ENCODE data around the gene SLC22A31. TPM values are rescaled to one million over a fixed set of nuclear protein-coding genes. Genes with fewer than 3 reads are reported as not detected.

The SLC22A31 gene
- total RNA-seq, 6 donors from 2014 or later: 71.0 to 320 (median 174) TPM

DNA sequence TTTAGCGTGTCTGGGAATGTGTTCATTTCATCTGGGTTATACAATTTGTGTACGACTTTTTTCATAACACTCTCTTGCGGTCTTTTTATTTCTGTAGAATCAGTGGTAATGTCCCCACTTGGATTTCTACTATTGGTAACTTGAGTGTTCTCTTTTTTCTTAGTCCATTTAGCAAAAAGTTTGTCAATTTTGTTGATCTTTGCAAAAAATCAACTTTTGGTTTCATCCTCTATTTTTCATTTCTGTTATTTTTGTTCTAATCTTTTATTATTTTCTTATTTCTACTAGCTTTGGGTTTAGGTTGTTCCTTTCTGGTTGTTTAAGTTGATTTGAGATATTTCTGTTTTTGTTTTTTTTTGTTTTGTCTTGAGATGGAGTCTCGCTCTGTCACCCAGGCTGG, 7.7 kb upstream of the SLC22A31 start:
- DNase-seq (no peak), ATAC-seq (ENCODE audit: low FRiP score in 2 of 2) (no peak)
- H3K27ac ChIP-seq: no peak overlapping the region
- no peaks in the 10 kb centered on the region for H3K4me1 ChIP-seq
- WGBS, 2 donors: 92 to 94% methylated on average over 4 of the region's 4 CpGs
- no peaks in the 10 kb centered on the region for H3K9me3 ChIP-seq
- TF ChIP-seq, protein P1, sequence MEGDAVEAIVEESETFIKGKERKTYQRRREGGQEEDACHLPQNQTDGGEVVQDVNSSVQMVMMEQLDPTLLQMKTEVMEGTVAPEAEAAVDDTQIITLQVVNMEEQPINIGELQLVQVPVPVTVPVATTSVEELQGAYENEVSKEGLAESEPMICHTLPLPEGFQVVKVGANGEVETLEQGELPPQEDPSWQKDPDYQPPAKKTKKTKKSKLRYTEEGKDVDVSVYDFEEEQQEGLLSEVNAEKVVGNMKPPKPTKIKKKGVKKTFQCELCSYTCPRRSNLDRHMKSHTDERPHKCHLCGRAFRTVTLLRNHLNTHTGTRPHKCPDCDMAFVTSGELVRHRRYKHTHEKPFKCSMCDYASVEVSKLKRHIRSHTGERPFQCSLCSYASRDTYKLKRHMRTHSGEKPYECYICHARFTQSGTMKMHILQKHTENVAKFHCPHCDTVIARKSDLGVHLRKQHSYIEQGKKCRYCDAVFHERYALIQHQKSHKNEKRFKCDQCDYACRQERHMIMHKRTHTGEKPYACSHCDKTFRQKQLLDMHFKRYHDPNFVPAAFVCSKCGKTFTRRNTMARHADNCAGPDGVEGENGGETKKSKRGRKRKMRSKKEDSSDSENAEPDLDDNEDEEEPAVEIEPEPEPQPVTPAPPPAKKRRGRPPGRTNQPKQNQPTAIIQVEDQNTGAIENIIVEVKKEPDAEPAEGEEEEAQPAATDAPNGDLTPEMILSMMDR (IDR thresholded peaks at IDR 0.05): no peak
- TF ChIP-seq POLR2AphosphoS5 (IDR thresholded peaks at IDR 0.05): no peak
- TF ChIP-seq EP300 (IDR thresholded peaks at IDR 0.05): no peak
- TF ChIP-seq POLR2A (IDR thresholded peaks at IDR 0.05): no peak
- H3K4me3 ChIP-seq: no peak overlapping the region
- H3K36me3 ChIP-seq: no peaks in the 10 kb centered on the region
- H3K27me3 ChIP-seq: peaks cover 0 to 4% (median 0%) of the 10 kb centered on the region in 4 donors

DNA sequence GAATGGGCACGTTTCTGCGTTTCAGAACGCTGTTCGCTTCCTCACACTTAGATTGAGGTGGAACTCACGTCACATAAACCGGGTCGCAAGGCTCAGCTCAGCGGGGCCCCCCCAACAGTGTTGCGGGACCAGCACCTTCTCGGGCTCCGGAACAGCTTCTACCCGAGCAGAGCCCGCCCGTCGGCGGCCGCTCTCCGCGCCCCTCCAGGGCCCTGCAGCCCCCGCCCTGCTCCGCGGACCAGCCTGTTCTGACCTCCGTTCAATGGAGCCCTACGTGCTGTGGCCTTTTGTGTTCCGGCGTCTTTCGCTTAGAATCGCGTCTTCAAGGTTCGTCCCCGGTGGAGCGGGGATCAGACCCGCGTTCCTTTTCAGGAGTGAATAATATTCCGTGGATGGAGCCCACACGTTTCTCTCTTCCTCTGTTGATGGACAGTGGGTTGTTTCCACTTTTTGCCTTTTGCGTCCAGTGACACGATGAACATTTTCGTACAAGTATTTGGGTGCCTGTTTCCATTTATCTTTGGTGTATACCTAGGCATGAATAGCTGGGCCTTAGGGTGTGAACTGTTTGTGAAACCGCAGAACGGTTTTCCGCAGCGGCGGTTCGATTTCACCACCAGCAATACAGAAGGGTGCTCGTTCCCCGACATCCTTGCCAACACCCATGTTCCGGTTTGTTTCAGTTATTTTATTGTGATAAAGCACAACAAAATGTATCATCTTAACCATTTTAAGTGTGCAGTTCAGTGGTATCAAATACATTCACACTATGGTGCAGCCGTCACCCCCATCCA, 2.3 kb upstream of the SLC22A31 start:
- TF ChIP-seq, protein P1 (IDR thresholded peaks at IDR 0.05): no peak
- TF ChIP-seq POLR2AphosphoS5 (IDR thresholded peaks at IDR 0.05) (no peak), POLR2A (IDR thresholded peaks at IDR 0.05) (no peak), EP300 (IDR thresholded peaks at IDR 0.05) (no peak)
- DNase-seq (peak in 1 of 2 donors; percentile 79), ATAC-seq (ENCODE audit: low FRiP score in 2 of 2) (no peak)
- Histone ChIP-seq H3K9me3 (no peaks in the 10 kb centered on the region), H3K27ac (no peak overlapping the region), H3K4me3 (peak overlapping the region in 3 of 4 donors; percentile 57 to 63 (median 61)), H3K36me3 (no peaks in the 10 kb centered on the region), H3K4me1 (peaks cover 18 to 34% (median 25%) of the 10 kb centered on the region in 4 donors), H3K27me3 (peaks cover 0 to 35% (median 11%) of the 10 kb centered on the region in 4 donors)
- 53 to 56% methylated on average over 47 to 49 of the region's 49 CpGs for WGBS, 2 donors

DNA sequence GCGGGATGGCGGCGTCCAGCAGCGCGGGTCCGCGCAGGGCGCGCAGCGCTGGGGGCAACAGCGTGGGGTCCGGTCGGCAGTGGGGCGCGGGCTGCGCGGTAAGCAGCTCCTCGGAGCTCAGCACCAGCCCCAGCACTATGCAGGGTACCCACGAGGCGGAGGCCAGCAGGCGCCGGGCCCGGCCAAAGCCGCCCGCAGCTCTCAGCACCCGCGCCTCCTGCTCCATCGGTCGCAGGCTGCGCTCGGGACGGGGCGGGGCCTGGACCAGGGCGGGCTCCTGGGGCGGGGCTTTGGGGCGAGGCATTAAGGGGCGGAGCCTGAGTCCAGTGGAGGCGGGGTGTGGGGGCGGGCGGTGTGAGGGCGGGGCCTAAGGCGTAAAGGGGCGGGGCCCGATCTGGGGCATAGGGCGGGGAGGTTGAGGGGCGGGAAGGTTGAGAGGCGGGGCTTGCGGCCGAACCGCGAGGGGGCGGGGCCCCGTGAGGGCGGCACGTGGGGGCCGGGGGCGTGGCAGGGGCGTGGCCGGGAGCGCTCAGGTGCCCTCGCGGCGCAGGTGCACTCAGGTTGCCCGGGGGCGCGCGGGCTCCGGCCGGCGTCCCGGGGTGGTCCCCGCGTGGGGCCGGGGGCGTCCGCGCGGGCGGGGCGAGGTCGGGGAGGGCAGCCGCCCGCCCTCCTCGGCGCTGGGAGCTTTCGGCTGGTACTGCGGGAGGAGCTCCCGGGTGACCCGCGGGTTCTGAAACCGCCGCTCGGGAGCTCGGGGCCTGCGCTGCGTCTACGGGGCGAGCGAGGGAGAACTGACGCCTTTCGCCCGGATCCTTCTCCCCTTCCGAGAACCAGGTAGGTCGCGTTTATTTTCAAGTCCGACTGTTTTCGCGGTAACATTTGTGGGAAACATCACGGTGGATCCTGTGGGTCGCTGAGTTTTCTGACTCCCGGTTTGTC, 1.4 kb upstream of the SLC22A31 start:
- TF ChIP-seq EP300 (IDR thresholded peaks at IDR 0.05): no peak
- peak in 2 of 4 donors; percentile 73 to 76 for TF ChIP-seq POLR2A (IDR thresholded peaks at IDR 0.05)
- Histone ChIP-seq H3K36me3 (no peaks in the 10 kb centered on the region), H3K4me3 (peak overlapping the region in 3 of 4 donors; percentile 57 to 63 (median 61)), H3K4me1 (peaks cover 18 to 34% (median 25%) of the 10 kb centered on the region in 4 donors), H3K9me3 (no peaks in the 10 kb centered on the region), H3K27ac (peak overlapping the region in 3 of 4 donors; percentile 68 to 77 (median 77)), H3K27me3 (peaks cover 0 to 35% (median 11%) of the 10 kb centered on the region in 4 donors)
- ATAC-seq (ENCODE audit: low FRiP score in 2 of 2) (peak; percentile 83 to 93), DNase-seq (peak; percentile 81 to 97)
- 4 to 7% methylated on average over 11 to 42 of the region's 111 CpGs for WGBS, 2 donors

DNA sequence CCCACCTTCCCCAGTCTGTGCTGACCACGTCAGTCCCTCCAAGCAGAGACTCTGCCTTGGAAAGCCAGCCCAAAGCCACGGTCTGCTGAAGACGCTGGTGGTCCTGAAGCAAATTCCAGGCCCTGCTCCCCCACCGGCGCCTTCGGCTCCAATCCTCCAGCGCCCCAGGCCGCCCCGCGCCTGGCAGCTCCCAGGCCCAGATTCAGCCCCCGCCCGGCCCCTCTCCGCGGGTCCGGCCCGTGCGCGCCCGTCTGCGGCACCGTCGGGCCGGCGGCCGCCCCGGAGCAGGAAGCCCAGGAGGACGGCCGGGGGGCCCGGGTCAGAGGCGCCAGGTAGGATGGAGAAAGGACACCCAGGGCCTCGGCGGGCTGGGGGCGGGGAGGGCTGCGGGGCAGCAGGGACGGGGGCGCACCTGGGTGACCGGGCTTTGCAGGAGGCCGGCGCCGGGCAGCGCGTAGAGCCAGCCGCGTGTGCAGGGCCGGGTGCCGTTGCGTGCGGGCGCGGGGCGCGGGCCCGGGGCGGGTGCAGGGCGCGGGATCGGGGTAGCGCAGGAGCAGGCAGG, 594 bp upstream of the SLC22A31 start:
- H3K36me3 ChIP-seq: no peaks in the 10 kb centered on the region
- H3K4me1 ChIP-seq: peaks cover 18 to 34% (median 25%) of the 10 kb centered on the region in 4 donors
- DNase-seq (no peak), ATAC-seq (ENCODE audit: low FRiP score in 2 of 2) (no peak)
- WGBS, 2 donors: 1 to 5% methylated on average over 11 to 34 of the region's 58 CpGs
- TF ChIP-seq EP300 (IDR thresholded peaks at IDR 0.05) (no peak), POLR2A (IDR thresholded peaks at IDR 0.05) (no peak), POLR2AphosphoS5 (IDR thresholded peaks at IDR 0.05) (no peak)
- TF ChIP-seq, protein P1 (IDR thresholded peaks at IDR 0.05): no peak
- H3K27ac ChIP-seq: peak overlapping the region; percentile 59 to 77 (median 72)
- peak overlapping the region in 3 of 4 donors; percentile 57 to 63 (median 61) for H3K4me3 ChIP-seq
- H3K9me3 ChIP-seq: no peaks in the 10 kb centered on the region
- H3K27me3 ChIP-seq: peaks cover 0 to 35% (median 11%) of the 10 kb centered on the region in 4 donors
